Esophagus muscularis mucosa (tissue), 3 donors: ENCODE data around the gene CXCR4.

Experiments used
- POLR2A ChIP-seq: fragments of 450-650 bp; IDR thresholded peaks from one replicate; pipeline ENCODE4 v1.6.1; 2017; ENCODE audit warnings: antibody characterized with exemption, moderate library complexity, mild to moderate bottlenecking, low read depth
- TF ChIP-seq, protein P1 (sequence below), 3 experiments: fragments of 200-600 bp in 2 of 3; fragments of 450-650 bp in 1 of 3; sonication (generic) in 2 of 3; IDR thresholded peaks; one replicate each; pipeline ENCODE4 v1.5.1; 2017 to 2019; ENCODE audit warnings: antibody characterized with exemption in 3 of 3, mild to moderate bottlenecking in 2 of 3, moderate library complexity in 1 of 3

DNA sequence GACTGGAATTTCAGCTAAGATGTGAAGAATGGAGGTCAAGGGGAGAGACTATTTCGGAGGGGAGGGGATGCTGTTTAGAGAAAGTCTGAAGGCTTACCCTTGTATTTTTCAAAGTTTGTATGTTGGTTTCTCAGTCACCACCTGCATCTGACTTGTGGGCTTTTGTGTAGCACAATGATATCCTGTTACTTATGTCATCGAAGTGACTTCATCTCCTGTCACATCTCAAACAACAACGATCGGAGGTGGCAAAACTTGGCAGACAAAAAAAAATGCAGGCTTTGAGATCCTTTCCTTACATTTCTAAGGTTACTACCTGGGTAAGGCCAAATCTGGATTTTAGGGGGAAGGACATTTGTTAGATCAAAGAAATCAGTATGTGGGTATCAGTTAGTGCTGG is 11.7 kb upstream of the CXCR4 start:
- TF ChIP-seq, protein P1, sequence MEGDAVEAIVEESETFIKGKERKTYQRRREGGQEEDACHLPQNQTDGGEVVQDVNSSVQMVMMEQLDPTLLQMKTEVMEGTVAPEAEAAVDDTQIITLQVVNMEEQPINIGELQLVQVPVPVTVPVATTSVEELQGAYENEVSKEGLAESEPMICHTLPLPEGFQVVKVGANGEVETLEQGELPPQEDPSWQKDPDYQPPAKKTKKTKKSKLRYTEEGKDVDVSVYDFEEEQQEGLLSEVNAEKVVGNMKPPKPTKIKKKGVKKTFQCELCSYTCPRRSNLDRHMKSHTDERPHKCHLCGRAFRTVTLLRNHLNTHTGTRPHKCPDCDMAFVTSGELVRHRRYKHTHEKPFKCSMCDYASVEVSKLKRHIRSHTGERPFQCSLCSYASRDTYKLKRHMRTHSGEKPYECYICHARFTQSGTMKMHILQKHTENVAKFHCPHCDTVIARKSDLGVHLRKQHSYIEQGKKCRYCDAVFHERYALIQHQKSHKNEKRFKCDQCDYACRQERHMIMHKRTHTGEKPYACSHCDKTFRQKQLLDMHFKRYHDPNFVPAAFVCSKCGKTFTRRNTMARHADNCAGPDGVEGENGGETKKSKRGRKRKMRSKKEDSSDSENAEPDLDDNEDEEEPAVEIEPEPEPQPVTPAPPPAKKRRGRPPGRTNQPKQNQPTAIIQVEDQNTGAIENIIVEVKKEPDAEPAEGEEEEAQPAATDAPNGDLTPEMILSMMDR (IDR thresholded peaks at IDR 0.05): no peak
- TF ChIP-seq POLR2A: no peak
